Endothelial cell of umbilical vein (primary cell): Measurements from ENCODE around the gene FMC1.

Experiments used
- EZH2 ChIP-seq: IDR thresholded peaks from 2 replicates; pipeline ENCODE4 v1.6.1; 2012; ENCODE audit warnings: borderline replicate concordance, low read depth, mild to moderate bottlenecking, moderate library complexity, low read length, inconsistent platforms; ENCODE audit not compliant: severe bottlenecking
- FOS ChIP-seq: IDR thresholded peaks from 2 replicates; pipeline ENCODE4 v1.6.1; 2011; ENCODE audit warnings: mild to moderate bottlenecking, low read length, moderate library complexity, borderline replicate concordance; ENCODE audit not compliant: insufficient read depth
- JUN ChIP-seq: IDR thresholded peaks from 2 replicates; pipeline ENCODE4 v1.6.1; 2011; ENCODE audit warnings: borderline replicate concordance, low read depth; ENCODE audit not compliant: insufficient read length, insufficient read depth
- TF ChIP-seq, protein P1 (sequence below), 2 donors: IDR thresholded peaks; 1 replicate in 1 of 2; 2 replicates in 1 of 2; pipeline ENCODE4 v1.5.1; 2011; ENCODE audit warnings: low read length in 2 of 2, mild to moderate bottlenecking in 2 of 2, moderate library complexity in 2 of 2, control low read depth in 1 of 2, inconsistent platforms in 1 of 2, low read depth in 1 of 2; ENCODE audit not compliant: insufficient read depth in 1 of 2; ENCODE audit errors: extremely low read depth in 1 of 2

DNA sequence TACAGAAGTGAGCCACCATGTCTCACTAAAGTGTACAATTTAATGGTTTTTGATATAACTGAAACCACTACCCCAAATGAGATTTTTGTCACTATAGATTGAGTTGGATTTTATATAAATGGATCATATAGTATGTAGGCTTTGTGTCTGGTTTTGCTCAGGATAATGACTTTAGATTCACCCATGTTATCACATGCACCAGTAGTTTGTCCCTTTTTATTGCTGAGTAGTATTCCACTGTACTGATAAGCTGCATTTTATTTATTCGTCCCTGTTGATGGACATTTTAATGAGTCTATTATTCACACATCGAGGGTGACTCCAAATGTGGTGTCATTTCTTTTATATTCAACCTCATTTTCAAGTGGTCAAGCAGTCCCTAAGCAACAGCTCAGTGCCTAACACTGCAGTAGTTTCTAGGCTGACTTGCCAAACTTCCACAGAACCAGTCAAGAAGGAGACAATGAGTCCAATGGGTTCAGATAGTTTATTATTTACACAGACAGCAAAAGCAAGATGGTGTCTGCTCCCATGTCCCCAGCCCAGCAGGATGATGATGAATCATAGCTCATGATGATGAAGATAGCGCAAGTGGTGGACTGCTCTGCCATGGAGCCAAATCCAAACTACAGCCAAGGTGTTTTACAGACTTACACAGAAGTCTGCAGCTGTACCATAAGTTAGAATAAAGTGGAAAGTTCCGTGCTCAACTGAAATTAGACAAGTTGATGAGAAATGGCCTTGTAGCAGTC lies 6.6 kb upstream of the FMC1 start:
- no peak for TF ChIP-seq EZH2
- TF ChIP-seq, protein P1, sequence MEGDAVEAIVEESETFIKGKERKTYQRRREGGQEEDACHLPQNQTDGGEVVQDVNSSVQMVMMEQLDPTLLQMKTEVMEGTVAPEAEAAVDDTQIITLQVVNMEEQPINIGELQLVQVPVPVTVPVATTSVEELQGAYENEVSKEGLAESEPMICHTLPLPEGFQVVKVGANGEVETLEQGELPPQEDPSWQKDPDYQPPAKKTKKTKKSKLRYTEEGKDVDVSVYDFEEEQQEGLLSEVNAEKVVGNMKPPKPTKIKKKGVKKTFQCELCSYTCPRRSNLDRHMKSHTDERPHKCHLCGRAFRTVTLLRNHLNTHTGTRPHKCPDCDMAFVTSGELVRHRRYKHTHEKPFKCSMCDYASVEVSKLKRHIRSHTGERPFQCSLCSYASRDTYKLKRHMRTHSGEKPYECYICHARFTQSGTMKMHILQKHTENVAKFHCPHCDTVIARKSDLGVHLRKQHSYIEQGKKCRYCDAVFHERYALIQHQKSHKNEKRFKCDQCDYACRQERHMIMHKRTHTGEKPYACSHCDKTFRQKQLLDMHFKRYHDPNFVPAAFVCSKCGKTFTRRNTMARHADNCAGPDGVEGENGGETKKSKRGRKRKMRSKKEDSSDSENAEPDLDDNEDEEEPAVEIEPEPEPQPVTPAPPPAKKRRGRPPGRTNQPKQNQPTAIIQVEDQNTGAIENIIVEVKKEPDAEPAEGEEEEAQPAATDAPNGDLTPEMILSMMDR (IDR thresholded peaks at IDR 0.05; ENCODE audit: extremely low read depth in 1 of 2, insufficient read depth in 1 of 2, low read depth in 1 of 2, low read length in 2 of 2), result no peak
- no peak for TF ChIP-seq FOS
- no peak for TF ChIP-seq JUN
